ENCODE measurements around the gene WDR36. TPM values are rescaled to one million over a fixed set of nuclear protein-coding genes. Genes with fewer than 3 reads are reported as not detected.

The WDR36 gene
- 10 to 100 TPM; 65.1 to 65.6 TPM for total RNA-seq

- peaks cover 37% of the 10 kb centered on the region for H3K4me1 Mint-ChIP-seq (ENCODE audit: low read depth)
- ChIA-PET CTCF (interaction anchor here (0.6 to 1.8 kb wide), 3 partner anchors 13 to 15 kb away, joined by 3 to 4 read pairs (median 4); no protein-coding TSS in a partner anchor), POLR2A (interaction anchor here (1.0 to 2.0 kb wide), 11 partner anchors 9 to 353 kb away, joined by 3 to 8 read pairs (median 5); partner anchors contain the start of gene SLC25A46)
- peaks cover 28% of the 10 kb centered on the region for H3K36me3 Mint-ChIP-seq (ENCODE audit: low read depth)
- peak within 1 kb of the TSS; percentile 94 for H3K4me3 Mint-ChIP-seq
- H3K9me3 Mint-ChIP-seq: no peaks in the 10 kb centered on the region
- intact Hi-C loops (cut with micrococcal nuclease): loop anchor here (5.0 kb wide), 1 partner anchor 340 kb away; no protein-coding TSS in a partner anchor
- no peaks in the 10 kb centered on the region for H3K27me3 Mint-ChIP-seq
- H3K27ac Mint-ChIP-seq: peak within 1 kb of the TSS; percentile 96
- no peak for TF ChIP-seq CTCF (IDR thresholded peaks at IDR 0.05)
- peak; percentile 90 for DNase-seq
- ATAC-seq: peak; percentile 96
Measured at GRCh38 chr5:111092062-111092853, at the start of gene WDR36. TSS of gene WDR36 (plus strand) at chr5:111092348. CDS start at chr5:111092457, 109 bp downstream.

GRCh38 chr5:111043712-111044506 lies 48.2 kb upstream of the WDR36 start:
- ChIA-PET CTCF (no interaction called here), POLR2A (no interaction called here)
- no peak for ATAC-seq
- Mint-ChIP-seq H3K4me1 (ENCODE audit: low read depth) (no peaks in the 10 kb centered on the region), H3K27me3 (no peaks in the 10 kb centered on the region), H3K9me3 (no peaks in the 10 kb centered on the region), H3K27ac (no peak overlapping the region), H3K36me3 (ENCODE audit: low read depth) (no peaks in the 10 kb centered on the region), H3K4me3 (no peak overlapping the region)
- intact Hi-C loops (cut with micrococcal nuclease): no loop called here
- no peak for DNase-seq
- no peak for TF ChIP-seq CTCF (IDR thresholded peaks at IDR 0.05)

GRCh38 chr5:111058064-111058463 lies 34.1 kb upstream of the WDR36 start:
- Mint-ChIP-seq H3K27me3 (peaks cover 30% of the 10 kb centered on the region), H3K9me3 (no peaks in the 10 kb centered on the region), H3K27ac (no peak overlapping the region), H3K4me1 (ENCODE audit: low read depth) (no peaks in the 10 kb centered on the region), H3K4me3 (no peak overlapping the region), H3K36me3 (ENCODE audit: low read depth) (no peaks in the 10 kb centered on the region)
- ATAC-seq: no peak
- DNase-seq: no peak
- intact Hi-C loops (cut with micrococcal nuclease): no loop called here
- ChIA-PET CTCF (no interaction called here), POLR2A (no interaction called here)
- TF ChIP-seq CTCF (IDR thresholded peaks at IDR 0.05): no peak

- peaks cover 32% of the 10 kb centered on the region for H3K27me3 Mint-ChIP-seq
- CTCF ChIA-PET: no interaction called here
- DNase-seq: no peak
- H3K36me3 Mint-ChIP-seq (ENCODE audit: low read depth): no peaks in the 10 kb centered on the region
- no peaks in the 10 kb centered on the region for H3K4me1 Mint-ChIP-seq (ENCODE audit: low read depth)
- POLR2A ChIA-PET: no interaction called here
- no peak for TF ChIP-seq CTCF (IDR thresholded peaks at IDR 0.05)
- H3K9me3 Mint-ChIP-seq: no peaks in the 10 kb centered on the region
- ATAC-seq: no peak
- H3K27ac Mint-ChIP-seq: no peak overlapping the region
- H3K4me3 Mint-ChIP-seq: no peak overlapping the region
- intact Hi-C loops (cut with micrococcal nuclease): no loop called here
Measured at GRCh38 chr5:111060169-111060568, 32.0 kb upstream of the WDR36 start.

GRCh38 chr5:111061618-111062017 lies 30.5 kb upstream of the WDR36 start:
- H3K27me3 Mint-ChIP-seq: peaks cover 34% of the 10 kb centered on the region
- ChIA-PET POLR2A (no interaction called here), CTCF (no interaction called here)
- H3K36me3 Mint-ChIP-seq (ENCODE audit: low read depth): no peaks in the 10 kb centered on the region
- ATAC-seq (no peak), DNase-seq (no peak)
- H3K9me3 Mint-ChIP-seq: no peaks in the 10 kb centered on the region
- no peak for TF ChIP-seq CTCF (IDR thresholded peaks at IDR 0.05)
- intact Hi-C loops (cut with micrococcal nuclease): no loop called here
- no peak overlapping the region for H3K27ac Mint-ChIP-seq
- no peak overlapping the region for H3K4me3 Mint-ChIP-seq
- H3K4me1 Mint-ChIP-seq (ENCODE audit: low read depth): no peaks in the 10 kb centered on the region
